GM12872 (cell line): Measurements from ENCODE around the gene CHMP2B.

Experiments
- CTCF ChIP-seq: IDR thresholded peaks from 3 replicates; pipeline ENCODE4 v1.5.1; 2011; ENCODE audit warnings: low read depth, mild to moderate bottlenecking, low read length, moderate library complexity; ENCODE audit not compliant: insufficient read depth

Gene CHMP2B

GRCh38 chr3:87276484-87276883 lies 49.4 kb downstream of the CHMP2B start, which contains the start of gene POU1F1:
POU1F1 (minus strand) TSS chr3:87276584; CDS start chr3:87276462, 122 bp downstream.
- TF ChIP-seq CTCF: no peak

GRCh38 chr3:87287011-87287410 lies 59.9 kb downstream of the CHMP2B start:
- TF ChIP-seq CTCF: no peak

- no peak for TF ChIP-seq CTCF
These were observed 61.3 kb downstream of the CHMP2B start for GRCh38 chr3:87288446-87288845.

GRCh38 chr3:87298111-87298718 lies 71.1 kb downstream of the CHMP2B start:
- TF ChIP-seq CTCF: peak; percentile 49; the same call in 2 of the 3 replicates
